Measurements from ENCODE around the gene NRARP. TPM values are rescaled to one million over a fixed set of nuclear protein-coding genes. Genes with fewer than 3 reads are reported as not detected.

The NRARP gene
- total RNA-seq, 1 donor from 2014 or later, result 13.4 TPM

DNA sequence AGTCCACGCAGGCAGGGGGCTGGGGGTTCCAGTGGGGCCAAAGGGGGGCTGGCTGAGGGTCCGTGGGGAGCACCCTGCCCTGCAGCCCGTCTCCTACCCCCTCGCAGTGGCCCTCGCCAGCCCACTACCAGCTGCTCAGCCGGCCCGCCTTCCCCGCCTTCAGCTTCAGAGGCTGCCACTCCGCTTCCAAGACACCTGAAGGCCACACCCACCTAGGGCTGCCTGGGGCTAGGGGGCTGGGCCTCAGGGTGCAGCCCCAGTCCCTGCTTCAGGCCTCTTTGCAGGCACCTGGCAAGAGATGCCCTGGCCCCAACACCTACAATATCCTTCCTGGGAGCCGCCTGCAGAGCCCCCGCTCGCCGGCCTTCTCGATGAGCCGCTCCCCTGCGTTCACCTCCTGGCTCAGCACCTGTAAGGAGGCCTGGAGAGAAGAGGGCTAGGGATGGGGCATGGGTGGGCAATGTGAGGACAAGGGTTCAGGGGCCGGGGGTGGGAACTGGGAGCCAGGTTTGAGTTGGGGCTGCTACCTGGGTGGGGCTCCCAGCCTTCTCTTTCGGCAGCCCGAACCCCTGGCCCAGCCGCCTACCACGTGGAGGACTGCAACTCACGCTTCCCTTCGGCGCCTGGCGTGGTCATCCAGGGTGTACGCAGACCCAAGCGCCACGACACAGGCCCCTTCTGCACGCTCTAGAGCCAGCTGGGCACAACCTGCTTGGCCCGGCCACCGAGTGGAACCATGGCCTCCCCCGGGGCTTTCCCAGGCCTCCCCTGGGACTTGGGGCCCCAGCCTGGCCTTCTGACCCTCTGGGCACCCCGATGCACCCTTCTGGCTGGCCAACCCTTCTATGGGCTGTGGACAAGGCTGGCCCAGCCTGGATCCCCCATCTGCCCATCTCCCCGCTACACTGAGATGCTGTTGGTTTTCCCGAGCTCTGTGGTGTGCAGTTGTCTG is 49.2 kb downstream of the NRARP start:
- peaks cover 1% of the 10 kb centered on the region for H3K27me3 Mint-ChIP-seq

DNA sequence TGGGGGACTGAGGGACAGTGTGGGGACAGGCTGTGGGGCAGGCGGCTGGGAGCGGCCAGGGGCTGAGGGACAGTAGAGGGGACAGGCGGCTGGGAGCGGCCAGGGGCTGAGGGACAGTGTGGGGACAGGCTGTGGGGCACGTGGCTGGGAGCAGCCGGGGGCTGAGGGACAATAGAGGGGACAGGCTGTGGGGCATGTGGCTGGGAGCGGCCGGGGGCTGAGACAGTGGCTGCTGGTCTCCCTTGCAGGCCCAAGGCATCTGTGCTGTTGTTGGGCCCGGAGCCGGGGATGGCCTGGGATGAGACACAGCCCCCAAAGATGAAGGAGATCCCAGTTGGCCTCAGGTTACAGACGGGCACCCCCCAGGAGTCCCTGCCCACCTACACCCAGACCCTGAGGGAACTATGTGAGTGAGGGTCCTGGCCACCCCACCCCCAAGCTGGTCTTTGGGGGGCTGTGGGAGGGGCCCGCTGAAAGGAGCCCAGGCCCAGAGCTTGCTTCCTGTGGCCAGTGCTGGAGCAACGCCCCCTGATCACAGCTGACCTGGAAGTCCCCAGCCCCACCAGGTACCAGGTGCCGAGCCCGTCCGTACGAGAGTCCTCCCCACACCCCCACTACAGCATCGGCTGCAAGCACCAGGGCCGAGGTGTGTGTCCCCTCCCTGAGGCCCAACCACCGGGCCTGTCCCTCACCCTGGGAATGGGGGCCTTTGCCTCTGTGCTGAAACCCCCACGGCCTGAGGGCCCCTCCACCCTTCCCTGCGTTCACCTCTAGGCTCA is 50.4 kb downstream of the NRARP start:
- Mint-ChIP-seq H3K9me3 (no peaks in the 10 kb centered on the region), H3K27me3 (peaks cover 1% of the 10 kb centered on the region), H3K4me1 (peaks cover 10% of the 10 kb centered on the region), H3K4me3 (no peak overlapping the region), H3K27ac (no peak overlapping the region), H3K36me3 (ENCODE audit: low read depth) (peaks cover 3% of the 10 kb centered on the region)
- DNase-seq, result no peak
- intact Hi-C loops (cut with micrococcal nuclease), result no loop called here

More for the DNA sequence above, 49.2 kb downstream of the NRARP start:
- H3K36me3 Mint-ChIP-seq (ENCODE audit: low read depth), result peaks cover 5% of the 10 kb centered on the region
- peaks cover 13% of the 10 kb centered on the region for H3K4me1 Mint-ChIP-seq
- no peak overlapping the region for H3K4me3 Mint-ChIP-seq
- intact Hi-C loops (cut with micrococcal nuclease), result no loop called here
- no peak overlapping the region for H3K27ac Mint-ChIP-seq
- no peak for DNase-seq
- no peaks in the 10 kb centered on the region for H3K9me3 Mint-ChIP-seq

DNA sequence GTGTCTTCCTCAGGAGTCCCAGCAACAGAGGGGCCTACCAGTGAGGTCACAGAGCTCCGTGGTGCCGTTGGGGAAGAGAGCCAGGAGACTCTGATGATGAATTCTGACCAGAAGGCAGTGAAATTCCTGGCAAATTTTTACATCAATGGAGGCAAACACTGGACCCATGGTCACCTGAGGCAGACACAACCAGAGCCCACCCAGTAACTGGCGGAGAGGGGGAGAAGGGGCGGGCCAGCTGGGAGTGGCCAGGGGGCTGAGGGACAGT is 50.9 kb downstream of the NRARP start, which contains the start of gene STPG3:
TSS of gene STPG3 (plus strand) at position 93 of the 268 bp plus-strand sequence. CDS start at position 94, 1 bp downstream.
- peaks cover 6% of the 10 kb centered on the region for H3K4me1 Mint-ChIP-seq
- peaks cover 3% of the 10 kb centered on the region for H3K36me3 Mint-ChIP-seq (ENCODE audit: low read depth)
- no peak within 1 kb of the TSS for H3K27ac Mint-ChIP-seq
- H3K27me3 Mint-ChIP-seq, result peaks cover 1% of the 10 kb centered on the region
- H3K9me3 Mint-ChIP-seq, result no peaks in the 10 kb centered on the region
- no peak for DNase-seq
- H3K4me3 Mint-ChIP-seq, result no peak within 1 kb of the TSS
- intact Hi-C loops (cut with micrococcal nuclease), result no loop called here

DNA sequence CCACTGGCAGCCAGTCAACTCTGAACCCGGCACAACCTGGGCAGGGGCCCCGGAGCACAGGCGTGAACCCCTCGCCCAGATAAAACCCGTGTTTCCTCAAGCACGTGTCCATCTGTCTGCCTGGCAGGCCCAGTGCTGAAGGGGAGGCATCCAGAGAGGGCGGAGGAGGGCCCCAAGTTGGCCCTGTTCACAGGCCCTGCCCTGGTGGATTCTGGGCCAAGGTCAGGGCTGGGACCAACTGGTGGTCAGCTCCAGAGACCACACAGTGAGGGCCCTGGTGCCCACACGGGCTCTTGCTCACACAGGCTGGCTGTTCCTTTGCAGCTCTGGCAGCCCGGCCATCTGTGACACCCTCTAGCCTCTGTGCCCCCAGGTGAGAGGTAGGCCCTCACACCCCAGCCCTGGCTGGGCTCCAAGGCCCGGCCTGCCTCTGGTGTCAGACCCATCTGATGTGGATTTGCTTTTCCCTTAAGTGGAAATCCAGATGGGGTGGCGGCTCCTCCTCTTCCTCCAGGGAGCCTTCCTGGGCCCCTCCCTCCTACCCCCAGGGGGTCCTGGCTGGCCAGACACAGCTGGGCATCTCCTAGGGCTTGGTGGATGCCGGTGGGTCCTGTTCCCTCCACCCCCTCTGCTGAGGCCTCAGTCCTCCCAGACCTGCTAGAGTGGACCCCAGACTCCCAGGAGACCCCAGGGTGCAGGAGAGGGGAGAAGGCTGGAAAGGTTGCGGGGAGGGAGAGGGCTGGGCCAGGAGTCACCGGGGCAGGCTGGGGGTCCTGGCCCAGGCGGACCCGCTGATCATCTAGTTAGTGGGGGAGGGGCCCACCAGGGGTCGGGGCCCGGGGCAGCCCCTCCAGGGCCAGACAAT is 51.5 kb downstream of the NRARP start:
- intact Hi-C loops (cut with micrococcal nuclease), result no loop called here
- peaks cover 5% of the 10 kb centered on the region for H3K4me1 Mint-ChIP-seq
- no peak for DNase-seq
- H3K27ac Mint-ChIP-seq, result no peak overlapping the region
- H3K9me3 Mint-ChIP-seq, result no peaks in the 10 kb centered on the region
- peaks cover 1% of the 10 kb centered on the region for H3K27me3 Mint-ChIP-seq
- H3K36me3 Mint-ChIP-seq (ENCODE audit: low read depth), result peaks cover 3% of the 10 kb centered on the region
- H3K4me3 Mint-ChIP-seq, result no peak overlapping the region

Other genes starting within 250 kb of the NRARP start
- 0.21 TPM in 1 of 2 replicates, not detected in the other for gene ENTPD2, start 248.2 kb downstream of the NRARP start, total RNA-seq
- gene SAPCD2, start 231.7 kb downstream of the NRARP start, total RNA-seq, result 22.8 and 23.8 TPM in 2 replicates
- 17.1 and 19.1 TPM in 2 replicates for gene UAP1L1, start 224.8 kb downstream of the NRARP start, total RNA-seq
- gene MAN1B1, start 215.3 kb downstream of the NRARP start, total RNA-seq, result 49.7 and 50.1 TPM in 2 replicates
- gene DPP7, start 187.5 kb downstream of the NRARP start, total RNA-seq, result 365 and 375 TPM in 2 replicates
- gene GRIN1, start 163.1 kb downstream of the NRARP start, total RNA-seq, result 0.07 TPM in 1 of 2 replicates, not detected in the other
- gene LRRC26, start 132.2 kb downstream of the NRARP start, total RNA-seq, result not detected in 2 replicates
- gene TMEM210, start 130.2 kb downstream of the NRARP start, total RNA-seq, result not detected in 2 replicates
- gene ANAPC2, start 113.7 kb downstream of the NRARP start, total RNA-seq, result 57.4 and 58.7 TPM in 2 replicates
- 95.1 and 95.8 TPM in 2 replicates for gene SSNA1, start 113.6 kb downstream of the NRARP start, total RNA-seq
- gene TPRN, start 101.5 kb downstream of the NRARP start, total RNA-seq, result 15.1 and 16.3 TPM in 2 replicates
- 38.8 and 39.3 TPM in 2 replicates for gene TMEM203, start 96.6 kb downstream of the NRARP start, total RNA-seq
- gene NDOR1, start 96.6 kb downstream of the NRARP start, total RNA-seq, result 45.1 and 45.6 TPM in 2 replicates
- 12.8 and 15.2 TPM in 2 replicates for gene RNF208, start 80.0 kb downstream of the NRARP start, total RNA-seq
- 0.54 and 0.68 TPM in 2 replicates for gene CYSRT1, start 77.1 kb downstream of the NRARP start, total RNA-seq
- gene RNF224, start 74.8 kb downstream of the NRARP start, total RNA-seq, result not detected in 2 replicates
- not detected in 2 replicates for gene SLC34A3, start 71.4 kb downstream of the NRARP start, total RNA-seq
- gene TUBB4B, start 61.0 kb downstream of the NRARP start, total RNA-seq, result 292 and 299 TPM in 2 replicates
- 0.54 and 0.99 TPM in 2 replicates for gene STPG3, start 51.0 kb downstream of the NRARP start, total RNA-seq
- gene NELFB, start 46.9 kb downstream of the NRARP start, total RNA-seq, result 72.4 and 75.3 TPM in 2 replicates
- gene TOR4A, start 24.5 kb downstream of the NRARP start, total RNA-seq, result 10.3 and 11.4 TPM in 2 replicates
- gene EXD3, start 120.9 kb upstream of the NRARP start, total RNA-seq, result 4.4 and 5.2 TPM in 2 replicates
- 0.30 and 0.36 TPM in 2 replicates for gene NOXA1, start 121.1 kb upstream of the NRARP start, total RNA-seq
- not detected in 2 replicates for gene ENTPD8, start 139.1 kb upstream of the NRARP start, total RNA-seq
- gene NSMF, start 157.1 kb upstream of the NRARP start, total RNA-seq, result 68.6 and 69.6 TPM in 2 replicates
- 1.2 and 1.7 TPM in 2 replicates for gene PNPLA7, start 248.1 kb upstream of the NRARP start, total RNA-seq
- 52.8 and 53.9 TPM in 2 replicates for gene MRPL41, start 249.6 kb upstream of the NRARP start, total RNA-seq